Activated CD8-positive, alpha-beta memory T cell treated with anti-CD3 and anti-CD28 coated beads, Interleukin-2, amount 50 U/mL, for 24 hours (primary cell): Measurements from ENCODE around the gene SORBS1.

ENCODE experiments used
- DNase-seq: peaks from one replicate; pipeline ENCODE4 v3.0.0-alpha.2; 2020; ENCODE audit errors: extremely low read depth

SORBS1 gene

GRCh38 chr10:95513941-95514392, 47.2 kb downstream of the SORBS1 start:
- DNase-seq: no peak

- DNase-seq: no peak
Measured at GRCh38 chr10:95513008-95513589, 48.1 kb downstream of the SORBS1 start.

- no peak for DNase-seq
Measured at GRCh38 chr10:95511314-95511713, 49.9 kb downstream of the SORBS1 start.

- DNase-seq: no peak
Measured at GRCh38 chr10:95509251-95509650, 51.9 kb downstream of the SORBS1 start.

- no peak for DNase-seq
Measured at GRCh38 chr10:95508730-95509129, 52.4 kb downstream of the SORBS1 start.

GRCh38 chr10:95506056-95506737, 55.0 kb downstream of the SORBS1 start:
- DNase-seq: no peak

- no peak for DNase-seq
Measured at GRCh38 chr10:95505641-95506040, 55.5 kb downstream of the SORBS1 start.

- DNase-seq: no peak
Measured at GRCh38 chr10:95505084-95505610, 56.0 kb downstream of the SORBS1 start.

- no peak for DNase-seq
Measured at GRCh38 chr10:95504246-95504691, 56.9 kb downstream of the SORBS1 start.

GRCh38 chr10:95503526-95503925, 57.6 kb downstream of the SORBS1 start:
- no peak for DNase-seq

GRCh38 chr10:95503001-95503400, 58.2 kb downstream of the SORBS1 start:
- no peak for DNase-seq

GRCh38 chr10:95502377-95502776, 58.8 kb downstream of the SORBS1 start:
- no peak for DNase-seq

GRCh38 chr10:95501203-95502094, 59.7 kb downstream of the SORBS1 start:
- no peak for DNase-seq

GRCh38 chr10:95500649-95501048, 60.5 kb downstream of the SORBS1 start:
- no peak for DNase-seq

GRCh38 chr10:95500097-95500496, 61.1 kb downstream of the SORBS1 start:
- DNase-seq: no peak

- DNase-seq: no peak
Measured at GRCh38 chr10:95499482-95499989, 61.6 kb downstream of the SORBS1 start.

- no peak for DNase-seq
Measured at GRCh38 chr10:95496951-95497350, 64.2 kb downstream of the SORBS1 start.

GRCh38 chr10:95496246-95496911, 64.8 kb downstream of the SORBS1 start:
- no peak for DNase-seq

GRCh38 chr10:95493862-95494261, 67.3 kb downstream of the SORBS1 start:
- DNase-seq: no peak

- no peak for DNase-seq
Measured at GRCh38 chr10:95487994-95488393, 73.2 kb downstream of the SORBS1 start.

- DNase-seq: no peak
Measured at GRCh38 chr10:95485056-95485844, 75.9 kb downstream of the SORBS1 start.
